Testis (tissue), 2 donors: ENCODE measurements around the gene KRTAP5-1.

Experiments used
- CTCF ChIP-seq, 3 experiments: fragments of 450-650 bp in 2 of 3; fragments of 200-600 bp in 1 of 3; sonication (generic) in 1 of 3; IDR thresholded peaks; one replicate each; pipeline ENCODE4 v1.5.1; 2016 to 2019; ENCODE audit warnings: antibody characterized with exemption in 3 of 3, mild to moderate bottlenecking in 2 of 3, moderate library complexity in 1 of 3
- POLR2A ChIP-seq: fragments of 450-650 bp; IDR thresholded peaks from one replicate; pipeline ENCODE4 v1.6.1; 2017; ENCODE audit warnings: antibody characterized with exemption, mild to moderate bottlenecking, moderate library complexity

- TF ChIP-seq CTCF (IDR thresholded peaks at IDR 0.05) (no peak), POLR2A (no peak)
Observed at GRCh38 chr11:1631066-1631568, 46.0 kb upstream of the KRTAP5-1 start.
